SK-N-SH (cell line): ENCODE data around the gene C14orf93. TPM values are rescaled to one million over a fixed set of nuclear protein-coding genes. Genes with fewer than 3 reads are reported as not detected.

Experiments
- CTCF ChIA-PET: fragments of 300-600, 350-600 bp; formaldehyde crosslinking; extraction: SDS; loops from one replicate; lab custom pipeline; 2021; lab: Yijun Ruan, JAX
- POLR2A ChIA-PET: fragments of 350-600 bp; sonication (Branson Sonifier 250); formaldehyde crosslinking; extraction: SDS; loops from one replicate; lab custom pipeline; 2020; ENCODE audit warnings: antibody characterized with exemption, inconsistent platforms; lab: Yijun Ruan, JAX
- DNase-seq: peaks from one replicate; pipeline ENCODE4 v3.0.0; 2012
- H2AFZ ChIP-seq: fragments of 200-600 bp; sonication (generic); 2 replicates; pipeline ENCODE4 v1.8.1; 2016; ENCODE audit warnings: antibody characterized with exemption, mild to moderate bottlenecking, low read depth
- H3F3A ChIP-seq: fragments of 200-600 bp; sonication (generic); replicated peaks from 2 replicates; pipeline ENCODE3; 2016; ENCODE audit warnings: antibody characterized with exemption, mild to moderate bottlenecking; ENCODE audit not compliant: insufficient read depth
- H3K27ac ChIP-seq, 2 experiments: fragments of 200-500 bp in 1 of 2; fragments of 200-600 bp in 1 of 2; sonication (Bioruptor generic) in 1 of 2; sonication (generic), shearing (Covaris generic) in 1 of 2; 2 replicates each; pipeline versions ENCODE4 v1.5.1 to v1.6.1; 2014 to 2016; ENCODE audit warnings: low read depth in 2 of 2, inconsistent platforms in 1 of 2, low read length in 1 of 2, mild to moderate bottlenecking in 1 of 2, mixed read lengths in 1 of 2
- H3K27me3 ChIP-seq: fragments of 200-600 bp; sonication (generic), shearing (Covaris generic); 2 replicates; pipeline ENCODE4 v1.6.1; 2016; ENCODE audit warnings: mixed run types; ENCODE audit not compliant: insufficient read depth
- H3K36me3 ChIP-seq, 2 experiments: fragments of 200-500 bp in 1 of 2; fragments of 200-600 bp in 1 of 2; sonication (Bioruptor generic) in 1 of 2; sonication (generic) in 1 of 2; replicated peaks in 1 of 2; 2 replicates each; pipeline versions ENCODE3 to v1.5.1; 2014 to 2016; ENCODE audit warnings: low read length in 1 of 2, mild to moderate bottlenecking in 1 of 2; ENCODE audit not compliant: insufficient read depth in 2 of 2, control insufficient read depth in 1 of 2
- H3K4me1 ChIP-seq, 2 experiments: fragments of 200-500 bp in 1 of 2; fragments of 200-600 bp in 1 of 2; sonication (Bioruptor generic) in 1 of 2; sonication (generic), shearing (Covaris generic) in 1 of 2; 2 replicates each; pipeline versions ENCODE4 v1.5.1 to v1.6.1; 2014 to 2016; ENCODE audit warnings: low read depth in 1 of 2, low read length in 1 of 2, mixed run types in 1 of 2; ENCODE audit not compliant: insufficient read depth in 2 of 2, control insufficient read depth in 1 of 2
- H3K4me2 ChIP-seq: fragments of 200-600 bp; sonication (generic), shearing (Covaris generic); 2 replicates; pipeline ENCODE4 v1.6.1; 2017; ENCODE audit warnings: mixed run types
- H3K4me3 ChIP-seq, 2 experiments: fragments of 200-500 bp in 1 of 2; fragments of 200-600 bp in 1 of 2; sonication (Bioruptor generic) in 1 of 2; sonication (generic), shearing (Covaris generic) in 1 of 2; 2 replicates each; pipeline versions ENCODE4 v1.5.1 to v1.8.1; 2014 to 2016; ENCODE audit warnings: low read depth in 2 of 2, inconsistent platforms in 1 of 2, low read length in 1 of 2, mild to moderate bottlenecking in 1 of 2, mixed read lengths in 1 of 2, moderate library complexity in 1 of 2
- H3K79me2 ChIP-seq: fragments of 200-600 bp; sonication (generic); 2 replicates; pipeline ENCODE4 v1.8.1; 2017; ENCODE audit warnings: mild to moderate bottlenecking; ENCODE audit not compliant: insufficient read depth
- H3K9ac ChIP-seq: fragments of 200-600 bp; sonication (generic); 2 replicates; pipeline ENCODE4 v1.6.1; 2017; ENCODE audit warnings: mixed run types
- H3K9me2 ChIP-seq: fragments of 200-600 bp; sonication (generic); 2 replicates; pipeline ENCODE4 v1.6.1; 2017; ENCODE audit warnings: mixed run types
- H3K9me3 ChIP-seq: fragments of 200-600 bp; sonication (generic); 2 replicates; pipeline ENCODE4 v1.6.1; 2017; ENCODE audit warnings: mixed run types, mild to moderate bottlenecking, moderate library complexity
- H4K20me1 ChIP-seq: fragments of 200-600 bp; sonication (generic); 2 replicates; pipeline ENCODE4 v1.6.1; 2017; ENCODE audit warnings: mild to moderate bottlenecking, mixed run types; ENCODE audit not compliant: insufficient read depth
- CHD2 ChIP-seq: fragments of 150-350 bp; IDR thresholded peaks from 2 replicates; pipeline ENCODE4 v1.6.1; 2018; ENCODE audit warnings: low read length; ENCODE audit not compliant: partially characterized antibody
- ELF1 ChIP-seq: IDR thresholded peaks from 2 replicates; pipeline ENCODE4 v1.4.0; 2012
- EP300 ChIP-seq, 2 experiments: IDR thresholded peaks; 2 replicates each; pipeline versions ENCODE4 v1.4.0 to v1.6.1; 2012; ENCODE audit warnings: borderline replicate concordance in 1 of 2, low read depth in 1 of 2, low read length in 1 of 2
- EZH2phosphoT487 ChIP-seq: fragments of 200-600 bp; sonication (generic); IDR thresholded peaks from 2 replicates; pipeline ENCODE4 v1.6.1; 2017; ENCODE audit warnings: low read depth, mixed run types, mild to moderate bottlenecking, antibody characterized with exemption, moderate library complexity, borderline replicate concordance
- FOXJ3 ChIP-seq: sonication (generic); formaldehyde crosslinking; IDR thresholded peaks from 2 replicates; pipeline ENCODE4 v1.5.1; 2020; ENCODE audit warnings: mild to moderate bottlenecking, missing genetic modification reagents
- GABPA ChIP-seq: IDR thresholded peaks from 2 replicates; pipeline ENCODE4 v1.4.0; 2012; ENCODE audit warnings: low read depth, mild to moderate bottlenecking
- GATA2 ChIP-seq: sonication (generic); formaldehyde crosslinking; IDR thresholded peaks from 2 replicates; pipeline ENCODE4 v1.5.0; 2020; ENCODE audit warnings: mild to moderate bottlenecking, missing genetic modification reagents
- JUND ChIP-seq: IDR thresholded peaks from 2 replicates; pipeline ENCODE4 v1.4.0; 2012
- POLR2AphosphoS5 ChIP-seq: IDR thresholded peaks from 2 replicates; pipeline ENCODE4 v1.6.1; 2012; ENCODE audit warnings: low read depth, low read length
- RAD21 ChIP-seq: IDR thresholded peaks from 2 replicates; pipeline ENCODE4 v1.6.1; 2012; ENCODE audit warnings: mild to moderate bottlenecking, low read length
- SMC3 ChIP-seq: IDR thresholded peaks from 2 replicates; pipeline ENCODE4 v1.6.1; 2012; ENCODE audit warnings: low read depth, low read length, improper control_type of control experiment
- TAF1 ChIP-seq: IDR thresholded peaks from 2 replicates; pipeline ENCODE4 v1.6.1; 2012; ENCODE audit warnings: low read depth, mild to moderate bottlenecking, low read length, moderate library complexity, borderline replicate concordance
- TCF12 ChIP-seq: IDR thresholded peaks from 2 replicates; pipeline ENCODE4 v1.4.0; 2012
- TEAD4 ChIP-seq: IDR thresholded peaks from 2 replicates; pipeline ENCODE4 v1.4.0; 2012; ENCODE audit warnings: mild to moderate bottlenecking, borderline replicate concordance; ENCODE audit not compliant: insufficient read depth
- USF1 ChIP-seq: IDR thresholded peaks from 2 replicates; pipeline ENCODE4 v1.4.0; 2012; ENCODE audit warnings: low read depth, borderline replicate concordance
- WGBS: methylation state at CpG from one replicate; pipeline ENCODE4 v1.1.6; 2017; ENCODE audit warnings: low lambda C conversion rate; 5-methylcytosine and 5-hydroxymethylcytosine counted together
- polyA plus RNA-seq, 3 experiments: library from polyadenylated mRNA; depleted of rRNA; stranded (reverse); fragments of >200 nt; gene quantifications; 2 replicates each; pipeline ENCODE4 v1.2.3, GENCODE V29; 2012
- TF ChIP-seq, protein P1 (sequence below): fragments of 200-600 bp; sonication (generic); IDR thresholded peaks from 2 replicates; pipeline ENCODE4 v1.6.1; 2017; ENCODE audit warnings: antibody characterized with exemption, mild to moderate bottlenecking, moderate library complexity
- TF ChIP-seq, protein P2 (sequence below): IDR thresholded peaks from 2 replicates; pipeline ENCODE4; 2012
- TF ChIP-seq, protein P3 (sequence below): IDR thresholded peaks from 2 replicates; pipeline ENCODE4 v1.4.0; 2012; ENCODE audit warnings: low read depth

Gene C14orf93
- polyA plus RNA-seq, 1 of the 3 experiments (the other 2 are of a cell fraction), result 9.1 TPM

DNA sequence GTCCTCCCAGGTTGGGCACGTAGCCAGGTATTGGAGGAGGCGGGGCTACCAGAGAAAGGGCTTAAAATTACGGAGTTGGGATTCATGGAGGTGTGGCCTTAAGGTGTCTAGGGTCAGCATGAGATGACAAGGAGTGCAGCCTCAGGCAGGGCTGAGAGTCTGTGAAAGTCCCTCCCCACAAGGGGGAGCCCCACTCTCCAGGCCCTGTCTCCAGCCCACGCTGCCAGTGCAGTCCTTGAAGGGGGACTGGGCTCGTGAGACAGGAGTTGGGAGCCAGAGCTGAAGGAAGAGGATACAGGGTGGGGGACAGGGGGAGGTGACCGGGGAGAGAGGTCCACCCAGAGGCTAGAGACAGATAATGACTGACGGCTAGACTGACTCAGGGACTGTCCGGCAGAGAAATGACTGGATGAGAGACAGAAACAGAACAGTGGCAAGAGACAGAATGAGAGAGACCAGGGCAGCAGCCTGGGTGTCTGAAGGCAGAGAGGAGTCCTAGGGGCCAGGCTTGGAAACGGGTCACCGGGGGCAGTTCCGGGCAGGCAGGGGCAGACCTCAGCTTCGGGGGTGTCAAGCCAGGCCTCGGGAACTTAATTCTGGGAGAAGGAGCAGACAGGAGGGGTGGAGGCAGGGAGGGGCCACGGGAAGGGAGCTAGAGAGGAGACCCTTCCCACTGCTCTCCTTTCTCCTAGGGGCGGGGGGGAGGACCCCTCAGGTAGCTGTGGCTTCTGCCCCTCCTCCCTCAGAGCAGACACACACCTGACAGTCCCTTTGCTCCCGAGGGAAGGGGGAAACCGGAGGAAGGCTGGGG lies 46.4 kb upstream of the C14orf93 start:
- DNase-seq, result peak; percentile 87
- H3K4me3 ChIP-seq, result peak overlapping the region; percentile 62 to 82
- H3K4me2 ChIP-seq, result peak overlapping the region; percentile 96
- H3K4me1 ChIP-seq, result peaks cover 14 to 26% of the 10 kb centered on the region in 2 experiments; a peak in 3 of 4 replicates
- WGBS, result 4% methylated on average over 17 of the region's 17 CpGs
- H3K36me3 ChIP-seq, result peaks cover 20 to 29% of the 10 kb centered on the region in 2 experiments
- peak overlapping the region in 1 of 2 experiments; percentile 90; a peak in 2 of 4 replicates for H3K27ac ChIP-seq
- H4K20me1 ChIP-seq, result no peaks in the 10 kb centered on the region; the same call in 1 of the 2 replicates
- POLR2A ChIA-PET, result interaction anchor here (0.9 to 3.9 kb wide), 6 partner anchors 11 to 70 kb away, joined by 3 to 33 read pairs (median 7); partner anchors contain the start of gene PSMB5
- H3K9me3 ChIP-seq, result no peaks in the 10 kb centered on the region
- H3F3A ChIP-seq, result peaks cover 36% of the 10 kb centered on the region
- CTCF ChIA-PET, result interaction anchor here (0.6 to 33.1 kb wide), 18 partner anchors 13 to 673 kb away, joined by 3 to 1566 read pairs (median 4); partner anchors contain the start of genes AJUBA, PRMT5 and PSMB5
- TF ChIP-seq EP300 (IDR thresholded peaks at IDR 0.05; ENCODE audit: borderline replicate concordance in 1 of 2, low read depth in 1 of 2, low read length in 1 of 2) (no peak), RAD21 (peak; percentile 37; the same call in 1 of the 2 replicates), SMC3 (peak; percentile 49)
- TF ChIP-seq, protein P1, sequence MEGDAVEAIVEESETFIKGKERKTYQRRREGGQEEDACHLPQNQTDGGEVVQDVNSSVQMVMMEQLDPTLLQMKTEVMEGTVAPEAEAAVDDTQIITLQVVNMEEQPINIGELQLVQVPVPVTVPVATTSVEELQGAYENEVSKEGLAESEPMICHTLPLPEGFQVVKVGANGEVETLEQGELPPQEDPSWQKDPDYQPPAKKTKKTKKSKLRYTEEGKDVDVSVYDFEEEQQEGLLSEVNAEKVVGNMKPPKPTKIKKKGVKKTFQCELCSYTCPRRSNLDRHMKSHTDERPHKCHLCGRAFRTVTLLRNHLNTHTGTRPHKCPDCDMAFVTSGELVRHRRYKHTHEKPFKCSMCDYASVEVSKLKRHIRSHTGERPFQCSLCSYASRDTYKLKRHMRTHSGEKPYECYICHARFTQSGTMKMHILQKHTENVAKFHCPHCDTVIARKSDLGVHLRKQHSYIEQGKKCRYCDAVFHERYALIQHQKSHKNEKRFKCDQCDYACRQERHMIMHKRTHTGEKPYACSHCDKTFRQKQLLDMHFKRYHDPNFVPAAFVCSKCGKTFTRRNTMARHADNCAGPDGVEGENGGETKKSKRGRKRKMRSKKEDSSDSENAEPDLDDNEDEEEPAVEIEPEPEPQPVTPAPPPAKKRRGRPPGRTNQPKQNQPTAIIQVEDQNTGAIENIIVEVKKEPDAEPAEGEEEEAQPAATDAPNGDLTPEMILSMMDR, result peak; percentile 79
- H2AFZ ChIP-seq, result peak overlapping the region; percentile 78; the same call in 1 of the 2 replicates
- no peaks in the 10 kb centered on the region for H3K9me2 ChIP-seq
- peak overlapping the region; percentile 65 for H3K9ac ChIP-seq
- H3K79me2 ChIP-seq, result peaks cover 12% of the 10 kb centered on the region; the same call in 1 of the 2 replicates
- H3K27me3 ChIP-seq, result no peaks in the 10 kb centered on the region

GRCh38 chr14:23055621-23056144 lies 45.7 kb upstream of the C14orf93 start:
- peak; percentile 96 for DNase-seq
- no peaks in the 10 kb centered on the region; the same call in 1 of the 2 replicates for H4K20me1 ChIP-seq
- no peak overlapping the region for H3K9ac ChIP-seq
- ChIA-PET CTCF (interaction anchor here (0.6 to 33.1 kb wide), 19 partner anchors 9 to 672 kb away, joined by 3 to 1566 read pairs (median 4); partner anchors contain the start of genes AJUBA, PRMT5 and PSMB5), POLR2A (interaction anchor here (0.9 to 3.9 kb wide), 7 partner anchors 10 to 73 kb away, joined by 3 to 33 read pairs (median 6); partner anchors contain the start of genes AJUBA and PSMB5)
- H3K27ac ChIP-seq, result peak overlapping the region in 1 of 2 experiments; percentile 90; a peak in 2 of 4 replicates
- no peak overlapping the region for H2AFZ ChIP-seq
- peak overlapping the region in 1 of 2 experiments; percentile 82; a peak in 2 of 4 replicates for H3K4me3 ChIP-seq
- no peaks in the 10 kb centered on the region for H3K9me2 ChIP-seq
- peaks cover 14 to 25% of the 10 kb centered on the region in 2 experiments for H3K36me3 ChIP-seq
- H3F3A ChIP-seq, result peaks cover 34% of the 10 kb centered on the region
- no peaks in the 10 kb centered on the region for H3K27me3 ChIP-seq
- WGBS, result 50% methylated on average over 1 of the region's 6 CpGs
- no peaks in the 10 kb centered on the region for H3K9me3 ChIP-seq
- H3K79me2 ChIP-seq, result peaks cover 6% of the 10 kb centered on the region; the same call in 1 of the 2 replicates
- H3K4me1 ChIP-seq, result peaks cover 14 to 26% of the 10 kb centered on the region in 2 experiments; a peak in 3 of 4 replicates
- H3K4me2 ChIP-seq, result peak overlapping the region; percentile 96
- TF ChIP-seq FOXJ3 (no peak; the same call in 1 of the 2 replicates), TCF12 (peak; percentile 46; the same call in 1 of the 2 replicates), EZH2phosphoT487 (no peak), ELF1 (no peak), GABPA (no peak), GATA2 (CRISPR knock-in tag) (no peak), SMC3 (peak; percentile 6; the same call in 1 of the 2 replicates), TEAD4 (no peak), JUND (no peak), POLR2AphosphoS5 (no peak), TAF1 (no peak), CHD2 (peak; percentile 74), USF1 (peak; percentile 78; the same call in 1 of the 2 replicates)
- TF ChIP-seq, protein P2, sequence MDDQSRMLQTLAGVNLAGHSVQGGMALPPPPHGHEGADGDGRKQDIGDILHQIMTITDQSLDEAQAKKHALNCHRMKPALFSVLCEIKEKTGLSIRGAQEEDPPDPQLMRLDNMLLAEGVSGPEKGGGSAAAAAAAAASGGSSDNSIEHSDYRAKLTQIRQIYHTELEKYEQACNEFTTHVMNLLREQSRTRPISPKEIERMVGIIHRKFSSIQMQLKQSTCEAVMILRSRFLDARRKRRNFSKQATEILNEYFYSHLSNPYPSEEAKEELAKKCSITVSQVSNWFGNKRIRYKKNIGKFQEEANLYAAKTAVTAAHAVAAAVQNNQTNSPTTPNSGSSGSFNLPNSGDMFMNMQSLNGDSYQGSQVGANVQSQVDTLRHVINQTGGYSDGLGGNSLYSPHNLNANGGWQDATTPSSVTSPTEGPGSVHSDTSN, result no peak
- TF ChIP-seq, protein P1, result no peak
- TF ChIP-seq, protein P3, sequence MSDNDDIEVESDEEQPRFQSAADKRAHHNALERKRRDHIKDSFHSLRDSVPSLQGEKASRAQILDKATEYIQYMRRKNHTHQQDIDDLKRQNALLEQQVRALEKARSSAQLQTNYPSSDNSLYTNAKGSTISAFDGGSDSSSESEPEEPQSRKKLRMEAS, result peak; percentile 87
